Stimulated activated CD8-positive, alpha-beta memory T cell treated with anti-CD3 and anti-CD28 coated beads, Interleukin-15, amount 100 ng/mL, for 48 hours (primary cell): Measurements from ENCODE around the gene PALM3.
A peak's percentile ranks its signal among the peaks of the same experiment; 100 is the strongest.

Source experiments
- DNase-seq, 2 donors: peaks; one replicate each; pipeline ENCODE4 v3.0.0-alpha.2; 2020; ENCODE audit warnings: low read depth in 2 of 2

The PALM3 gene

GRCh38 chr19:14089412-14089661, 27.5 kb upstream of the PALM3 start:
- no peak for DNase-seq

DNA sequence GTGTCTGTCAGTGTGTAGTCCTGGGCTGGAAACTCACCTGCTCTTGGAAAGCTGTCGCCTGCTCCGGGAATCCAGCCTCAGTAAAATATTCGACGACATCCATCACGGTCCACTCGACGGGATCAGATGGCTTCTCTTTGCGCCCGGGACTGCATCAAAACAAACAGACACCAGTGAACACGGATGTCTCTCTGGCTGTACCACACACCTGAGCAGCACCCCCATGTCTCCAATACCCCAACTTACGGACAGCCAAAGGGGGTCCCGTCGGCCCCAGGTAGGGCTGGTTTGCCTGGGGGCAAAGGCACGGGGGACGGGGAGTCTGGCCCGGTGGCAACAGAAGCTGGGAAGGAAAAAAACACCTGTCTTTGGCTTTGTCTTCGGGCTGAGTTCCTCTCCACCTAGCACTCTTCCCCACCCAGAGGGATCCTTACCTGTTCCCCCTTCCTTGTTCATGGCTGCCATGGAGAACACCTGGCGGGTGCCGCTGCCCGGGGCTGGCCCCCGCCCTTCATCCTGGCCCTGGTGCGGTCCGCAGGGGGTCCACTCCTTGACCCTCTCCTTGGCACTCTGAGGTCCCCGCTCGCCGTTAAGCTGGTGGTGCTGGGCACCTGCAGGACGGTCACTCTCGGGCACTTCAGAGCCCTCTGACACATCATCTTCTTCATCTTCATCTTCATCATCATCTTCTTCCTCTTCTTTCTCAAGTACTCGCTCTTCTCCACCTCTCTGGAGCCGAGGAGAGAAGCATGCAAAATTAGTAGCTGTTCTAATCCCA, 26.9 kb upstream of the PALM3 start:
- no peak for DNase-seq

DNA sequence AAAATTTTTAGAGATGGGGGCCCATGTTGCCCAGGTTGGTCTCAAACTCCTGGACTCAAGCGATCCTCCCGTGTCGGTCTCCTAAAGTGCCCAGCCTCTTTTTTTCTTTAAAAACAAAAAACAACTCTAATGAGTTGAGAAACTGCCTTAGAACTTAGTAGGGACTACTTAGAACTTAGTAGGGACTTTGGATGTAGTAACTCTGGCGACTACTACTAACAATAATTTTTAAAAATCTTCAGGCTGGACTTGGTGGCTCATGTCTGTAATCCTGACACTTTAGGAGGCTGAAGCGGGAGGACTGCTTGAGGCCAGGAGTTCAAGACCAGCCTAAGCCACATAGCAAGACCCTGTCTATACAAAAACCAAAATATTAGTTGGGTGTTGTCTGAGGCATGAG, 24.2 kb upstream of the PALM3 start:
- no peak for DNase-seq

GRCh38 chr19:14085309-14085995, 23.6 kb upstream of the PALM3 start, which contains the start of gene C19orf67:
C19orf67 (minus strand) TSS chr19:14085783; CDS start chr19:14085627, 156 bp downstream.
- no peak for DNase-seq

DNA sequence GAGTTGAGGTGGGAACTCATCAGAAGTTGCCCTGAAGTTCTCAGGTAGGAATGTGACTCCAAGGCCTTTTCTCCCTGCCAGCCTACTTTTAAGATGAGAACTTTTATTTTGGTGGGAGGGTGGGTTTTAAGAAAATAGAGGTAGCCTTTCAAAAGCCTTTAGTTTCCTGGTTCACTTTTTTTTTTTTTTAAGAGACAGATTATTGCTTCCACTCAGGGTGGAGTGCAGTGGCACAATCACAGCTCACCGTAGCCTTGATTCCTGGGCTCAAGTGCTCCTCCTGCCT, 20.7 kb upstream of the PALM3 start:
- no peak for DNase-seq

DNA sequence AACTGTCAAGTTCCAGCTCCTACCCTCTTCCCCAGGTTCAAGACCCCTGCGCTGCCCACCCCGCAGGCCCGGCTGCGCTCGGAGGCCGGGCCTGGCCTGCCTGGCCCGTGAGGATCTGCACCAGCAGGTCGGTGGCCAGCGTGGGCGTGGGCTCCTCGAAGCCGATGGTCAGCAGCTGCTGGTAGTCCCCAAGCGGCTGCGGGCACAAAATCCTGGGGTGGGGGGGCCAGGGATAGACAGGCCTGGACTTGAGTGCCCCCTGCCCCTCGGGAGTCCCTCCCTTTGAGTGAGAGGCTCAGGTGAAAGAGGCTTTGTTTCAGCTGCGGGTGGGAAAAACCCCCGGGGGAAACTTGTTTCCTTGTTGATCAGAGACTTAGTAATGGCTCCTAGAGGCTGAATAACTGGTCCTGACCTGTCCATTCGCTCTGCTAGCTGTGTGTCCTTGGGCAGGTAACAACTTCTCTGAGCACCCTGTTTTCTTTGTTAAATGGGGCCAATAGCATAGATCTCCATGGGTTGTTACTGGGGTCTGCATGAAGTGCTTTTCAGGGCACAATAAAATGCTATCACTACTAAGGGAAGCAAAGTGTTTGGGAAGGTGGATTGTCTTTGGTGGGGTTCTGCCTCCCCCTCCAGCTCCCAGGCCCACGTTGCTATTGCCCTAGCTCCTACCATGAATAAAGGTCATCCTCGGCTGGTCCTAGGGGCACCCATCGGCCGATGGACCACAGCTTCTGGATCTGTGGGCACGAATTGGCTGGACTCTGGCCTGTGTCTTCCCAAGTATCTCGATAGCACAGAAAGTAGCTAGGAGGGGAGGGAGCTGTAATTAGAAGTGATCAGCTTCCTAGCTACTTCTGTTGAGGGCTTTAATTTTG, 20.2 kb upstream of the PALM3 start:
- DNase-seq = no peak

DNA sequence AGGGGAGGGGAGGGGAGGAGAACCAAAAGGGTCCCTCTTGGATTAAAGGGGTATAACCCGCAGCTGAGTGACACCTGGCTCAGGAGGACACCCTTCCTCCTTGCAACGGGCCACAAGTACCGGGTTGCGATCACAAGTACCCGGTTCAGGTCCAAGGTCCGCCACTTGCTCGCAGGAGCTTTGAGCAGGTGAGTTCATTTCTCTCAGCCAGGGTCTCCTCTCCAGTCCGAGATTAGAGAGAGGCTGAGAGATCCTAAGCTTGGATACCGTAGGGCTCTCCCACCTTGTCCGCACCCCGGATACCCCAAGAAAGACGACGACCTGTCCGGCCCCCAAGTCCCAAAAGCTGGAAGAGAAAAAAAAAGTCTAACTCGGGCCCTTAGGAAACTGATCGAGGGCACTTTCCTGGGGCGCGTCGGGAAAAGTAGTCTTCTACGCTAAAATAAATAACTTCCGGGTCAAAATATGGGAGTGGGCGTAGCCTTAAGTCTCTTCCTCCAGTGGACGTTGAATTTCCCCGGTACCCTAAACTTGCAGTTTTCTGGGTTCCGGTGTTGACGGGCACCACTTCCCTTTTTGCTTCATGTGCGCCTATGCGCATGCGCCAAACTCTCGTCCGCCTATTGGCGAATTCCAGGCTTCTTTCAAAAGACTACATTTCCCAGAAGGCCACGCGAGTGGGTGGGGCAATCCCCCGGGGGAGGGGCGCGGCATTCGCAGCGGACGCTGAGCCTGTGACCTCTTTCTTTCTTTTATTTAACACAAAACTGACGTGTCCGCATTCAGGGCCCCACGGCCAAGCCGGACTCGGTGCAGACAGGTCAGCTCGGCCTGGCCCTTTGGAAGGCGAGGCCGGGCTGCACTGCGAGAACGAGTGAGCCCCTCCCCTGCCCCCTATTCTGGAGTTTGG, 19.3 kb upstream of the PALM3 start:
- DNase-seq = peak; percentile 96 to 99

GRCh38 chr19:14078411-14078810, 16.5 kb upstream of the PALM3 start:
- no peak for DNase-seq

GRCh38 chr19:14073925-14074838, 12.3 kb upstream of the PALM3 start:
- no peak for DNase-seq

- DNase-seq = peak; percentile 66 to 70
Measured at GRCh38 chr19:14073261-14073924, 11.5 kb upstream of the PALM3 start.

DNA sequence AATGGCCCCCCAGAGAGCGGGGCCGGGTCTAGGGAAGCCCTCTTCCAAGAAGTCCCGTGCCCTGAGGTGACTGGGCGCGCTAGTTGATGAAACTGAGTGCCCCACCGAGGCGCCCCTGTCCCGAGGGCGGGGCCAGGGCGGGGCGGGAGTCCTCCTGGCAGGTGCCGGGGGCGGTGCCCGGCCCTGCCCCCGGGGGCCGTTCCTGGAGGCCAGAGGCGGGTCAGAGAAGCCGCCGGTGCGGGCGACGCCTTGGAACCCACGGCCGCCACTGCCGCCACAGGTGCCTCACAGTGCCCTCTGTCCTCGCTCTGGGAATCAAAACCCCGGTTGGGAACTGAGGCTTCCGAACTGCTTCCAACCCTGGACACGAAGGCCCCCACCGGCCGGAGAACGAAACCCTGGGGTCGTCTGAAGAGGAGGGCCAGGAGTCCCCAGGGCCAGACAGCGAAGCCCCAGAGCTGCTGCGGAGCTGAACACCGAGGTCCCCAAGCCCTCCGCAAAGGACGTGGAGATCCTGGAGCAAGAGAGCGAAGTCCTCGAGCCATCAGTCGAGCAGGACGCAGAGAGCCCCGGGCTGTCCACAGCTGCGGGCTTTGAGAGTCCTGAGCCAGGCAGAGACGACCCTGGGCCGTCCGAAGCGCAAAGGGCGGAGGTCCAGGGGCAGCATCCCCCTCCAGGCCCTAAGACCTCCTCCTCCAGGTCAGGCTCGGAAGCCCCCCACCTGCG, 10.8 kb upstream of the PALM3 start, which contains the start of gene MISP3:
MISP3 (plus strand) TSS at position 252 of the 726 bp plus-strand sequence. CDS start 524 bp downstream, outside the sequence.
- peak in 1 of 2 donors; percentile 28 for DNase-seq

DNA sequence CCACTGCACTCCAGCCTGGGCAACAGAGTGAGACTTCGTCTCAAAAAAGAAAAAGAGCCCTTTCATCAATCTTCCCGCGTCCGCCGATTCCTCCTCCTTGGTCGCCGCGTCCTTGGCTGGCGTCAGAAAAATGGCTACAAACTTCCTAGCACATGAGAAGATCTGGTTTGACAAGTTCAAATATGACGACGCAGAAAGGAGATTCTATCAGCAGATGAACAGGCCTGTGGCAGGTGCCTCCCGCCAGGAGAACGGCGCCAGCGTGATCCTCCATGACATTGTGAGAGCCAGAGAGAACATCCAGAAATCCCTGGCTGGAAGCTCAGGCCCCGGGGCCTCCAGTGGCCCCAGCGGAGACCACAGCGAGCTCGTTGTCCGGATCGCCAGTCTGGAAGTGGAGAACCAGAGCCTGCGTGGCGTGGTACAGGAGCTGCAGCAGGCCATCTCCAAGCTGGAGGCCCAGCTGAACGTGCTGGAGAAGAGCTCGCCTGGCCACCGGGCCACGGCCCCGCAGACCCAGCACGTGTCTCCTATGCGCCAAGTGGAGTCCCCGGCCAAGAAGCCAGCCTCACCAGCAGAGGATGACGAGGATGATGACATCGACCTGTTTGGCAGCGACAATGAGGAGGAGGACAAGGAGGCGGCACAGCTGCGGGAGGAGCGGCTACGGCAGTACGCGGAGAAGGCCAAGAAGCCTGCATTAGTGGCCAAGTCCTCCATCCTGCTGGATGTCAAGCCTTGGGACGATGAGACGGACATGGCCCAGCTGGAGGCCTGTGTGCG, 8.6 kb upstream of the PALM3 start:
- no peak for DNase-seq

- DNase-seq = no peak
Measured at GRCh38 chr19:14066134-14066533, 4.3 kb upstream of the PALM3 start.

DNA sequence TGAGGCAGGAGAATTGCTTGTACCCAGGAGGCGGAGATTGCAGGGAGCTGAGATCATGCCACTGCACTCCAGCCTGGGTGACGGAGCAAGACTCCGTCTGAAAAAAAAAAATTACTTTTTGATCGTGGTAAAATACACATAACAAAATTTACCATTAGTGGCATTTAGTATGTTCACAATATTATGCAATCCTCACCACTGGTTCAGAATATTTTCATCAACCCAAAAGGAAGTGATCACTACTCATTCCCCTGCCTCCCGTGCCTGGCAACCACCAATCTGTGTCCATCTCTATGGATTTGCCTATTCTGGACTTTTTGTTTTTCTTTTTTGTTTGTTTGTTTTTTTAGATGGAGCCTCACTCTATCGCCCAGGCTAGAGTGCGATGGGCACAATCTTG, 1.2 kb upstream of the PALM3 start:
- DNase-seq = no peak

- DNase-seq = no peak
Measured at GRCh38 chr19:14062558-14062855, 631 bp upstream of the PALM3 start.

DNA sequence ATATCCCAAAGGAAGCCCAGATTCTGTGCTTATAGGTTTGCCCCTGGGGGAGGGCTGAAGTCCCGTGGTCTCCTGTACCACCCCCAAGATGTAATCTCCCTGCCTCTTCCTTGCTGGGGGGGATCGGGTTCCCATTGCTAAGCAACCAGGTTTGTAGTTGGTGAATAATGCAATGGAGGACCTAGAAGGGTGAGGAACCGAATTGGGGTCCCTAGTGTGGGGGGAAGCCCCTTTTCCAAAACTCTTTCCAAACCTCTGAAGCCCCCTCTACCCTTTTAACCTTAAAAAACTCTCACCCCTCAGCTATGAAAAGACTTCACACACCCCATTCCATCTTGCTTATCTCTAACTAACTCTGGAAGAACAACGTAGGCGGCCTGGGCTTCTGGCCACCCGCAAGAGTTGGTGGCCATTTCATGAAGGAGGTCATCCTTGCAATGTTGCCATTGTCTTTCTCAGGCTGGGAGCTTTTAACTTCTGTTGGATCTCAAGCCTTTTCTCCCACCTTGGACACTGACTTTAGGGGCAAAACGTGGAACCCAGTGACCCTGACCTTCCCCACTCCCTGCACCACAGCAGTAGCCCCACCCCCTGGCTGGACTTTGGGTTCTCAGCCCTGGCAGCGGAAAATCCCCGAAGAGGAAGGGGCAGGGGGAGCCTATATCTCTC, 661 bp downstream of the PALM3 start:
- DNase-seq = no peak

- DNase-seq = no peak
Measured at GRCh38 chr19:14059652-14060155, 2.2 kb downstream of the PALM3 start.

DNA sequence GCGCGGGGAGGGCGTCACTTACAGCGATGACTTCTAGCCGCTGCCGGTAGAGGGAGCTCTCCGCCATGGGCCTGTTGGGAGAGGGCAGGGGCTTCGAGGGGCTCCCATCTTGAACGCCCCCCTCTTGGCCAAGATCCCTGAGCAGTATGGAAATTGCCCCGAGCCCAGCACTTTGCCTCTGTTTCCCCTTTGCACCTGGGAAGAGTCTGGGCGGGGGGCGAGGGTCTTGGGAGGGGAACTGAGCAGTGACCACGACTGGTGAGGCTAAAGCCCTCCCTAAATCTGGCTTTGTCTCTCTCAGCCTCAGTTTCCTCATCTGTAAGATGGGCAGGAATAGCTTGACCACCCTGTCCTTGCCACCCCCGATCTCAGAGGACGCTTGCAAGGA, 2.8 kb downstream of the PALM3 start:
- peak in 1 of 2 donors; percentile 20 for DNase-seq
